ENCODE measurements around the gene SCN5A. TPM values are rescaled to one million over a fixed set of nuclear protein-coding genes. Genes with fewer than 3 reads are reported as not detected.

Gene SCN5A
- total RNA-seq, 4 donors from 2014 or later, result 0.42 to 1.3 (median 0.77) TPM

GRCh38 chr3:38602576-38603250, 46.8 kb downstream of the SCN5A start:
- WGBS, result 78% methylated on average over 7 of the region's 7 CpGs
- intact Hi-C loops (cut with DNase I), result no loop called here
- TF ChIP-seq EP300 (IDR thresholded peaks at IDR 0.05) (no peak), CTCF (IDR thresholded peaks at IDR 0.05) (no peak), POLR2A (IDR thresholded peaks at IDR 0.05; ENCODE audit: low read depth) (no peak), POLR2AphosphoS5 (IDR thresholded peaks at IDR 0.05) (no peak)
- no peak overlapping the region for H3K27ac ChIP-seq (replicated peaks in 1 of 4)
- H3K4me3 ChIP-seq, result no peak overlapping the region
- DNase-seq (ENCODE audit: extremely low spot score), result no peak
- no peaks in the 10 kb centered on the region for H3K4me1 ChIP-seq
- peaks cover 0 to 89% (median 0%) of the 10 kb centered on the region in 4 donors for H3K36me3 ChIP-seq
- no peaks in the 10 kb centered on the region for H3K9me3 ChIP-seq
- no peaks in the 10 kb centered on the region for H3K27me3 ChIP-seq

- no peak for DNase-seq (ENCODE audit: extremely low spot score)
- intact Hi-C loops (cut with DNase I), result no loop called here
- no peak overlapping the region for H3K27ac ChIP-seq (replicated peaks in 1 of 4)
- no peaks in the 10 kb centered on the region for H3K4me1 ChIP-seq
- no peak overlapping the region for H3K4me3 ChIP-seq
- H3K9me3 ChIP-seq, result no peaks in the 10 kb centered on the region
- H3K36me3 ChIP-seq, result peaks cover 0 to 88% (median 0%) of the 10 kb centered on the region in 4 donors
- no peaks in the 10 kb centered on the region for H3K27me3 ChIP-seq
- no peak for TF ChIP-seq CTCF (IDR thresholded peaks at IDR 0.05)
- no peak for TF ChIP-seq POLR2AphosphoS5 (IDR thresholded peaks at IDR 0.05)
- no peak for TF ChIP-seq EP300 (IDR thresholded peaks at IDR 0.05)
- 74% methylated on average over 3 of the region's 3 CpGs for WGBS
Observed at GRCh38 chr3:38601956-38602550, 47.4 kb downstream of the SCN5A start.

GRCh38 chr3:38600551-38600950, 48.9 kb downstream of the SCN5A start:
- H3K36me3 ChIP-seq, result peaks cover 0 to 73% (median 0%) of the 10 kb centered on the region in 4 donors
- intact Hi-C loops (cut with DNase I), result no loop called here
- H3K27me3 ChIP-seq, result no peaks in the 10 kb centered on the region
- H3K27ac ChIP-seq (replicated peaks in 1 of 4), result no peak overlapping the region
- TF ChIP-seq POLR2A (IDR thresholded peaks at IDR 0.05; ENCODE audit: low read depth) (no peak), CTCF (IDR thresholded peaks at IDR 0.05) (no peak), EP300 (IDR thresholded peaks at IDR 0.05) (no peak), POLR2AphosphoS5 (IDR thresholded peaks at IDR 0.05) (no peak)
- H3K9me3 ChIP-seq, result no peaks in the 10 kb centered on the region
- H3K4me1 ChIP-seq, result no peaks in the 10 kb centered on the region
- WGBS, result 78% methylated on average over 1 of the region's 1 CpG
- DNase-seq (ENCODE audit: extremely low spot score), result no peak
- H3K4me3 ChIP-seq, result no peak overlapping the region

- no peaks in the 10 kb centered on the region for H3K4me1 ChIP-seq
- H3K27ac ChIP-seq (replicated peaks in 1 of 4), result no peak overlapping the region
- H3K27me3 ChIP-seq, result no peaks in the 10 kb centered on the region
- no peaks in the 10 kb centered on the region for H3K9me3 ChIP-seq
- WGBS, result 81% methylated on average over 2 of the region's 2 CpGs
- H3K36me3 ChIP-seq, result peaks cover 0 to 69% (median 0%) of the 10 kb centered on the region in 4 donors
- intact Hi-C loops (cut with DNase I), result no loop called here
- H3K4me3 ChIP-seq, result no peak overlapping the region
- DNase-seq (ENCODE audit: extremely low spot score), result no peak
- TF ChIP-seq POLR2AphosphoS5 (IDR thresholded peaks at IDR 0.05) (no peak), POLR2A (IDR thresholded peaks at IDR 0.05; ENCODE audit: low read depth) (no peak), CTCF (IDR thresholded peaks at IDR 0.05) (no peak), EP300 (IDR thresholded peaks at IDR 0.05) (no peak)
Observed at GRCh38 chr3:38599886-38600285, 49.6 kb downstream of the SCN5A start.
